Astrocyte (in vitro differentiated cells and primary cell): ENCODE results near the gene TM7SF3. TPM values are rescaled to one million over a fixed set of nuclear protein-coding genes. Genes with fewer than 3 reads are reported as not detected.

Experiments used
- DNase-seq: peaks from one replicate; pipeline ENCODE4 v3.0.0-alpha.2; 2010; ENCODE audit warnings: low read depth
- FAIRE-seq: peaks from 2 replicates; lab custom pipeline; 2011; peaks lifted over from hg19 to GRCh38; lab: Jason Lieb, UNC
- H2AFZ ChIP-seq: 2 replicates; pipeline ENCODE4 v1.6.0; 2012; ENCODE audit warnings: low read depth, low read length, inconsistent platforms
- H3K27ac ChIP-seq: 2 replicates; pipeline ENCODE4 v1.5.1; 2011; ENCODE audit warnings: low read depth, low read length, inconsistent platforms
- H3K27me3 ChIP-seq: 2 replicates; pipeline ENCODE4 v1.6.0; 2011; ENCODE audit warnings: low read length, inconsistent platforms; ENCODE audit not compliant: insufficient read depth
- H3K36me3 ChIP-seq: 2 replicates; pipeline ENCODE4 v1.5.1; 2011; ENCODE audit warnings: low read length, inconsistent platforms; ENCODE audit not compliant: insufficient read depth
- H3K4me1 ChIP-seq: 2 replicates; pipeline ENCODE4 v1.5.1; 2011; ENCODE audit warnings: low read length, inconsistent platforms; ENCODE audit not compliant: insufficient read depth
- H3K4me2 ChIP-seq: 2 replicates; pipeline ENCODE4 v1.6.0; 2012; ENCODE audit warnings: low read length, inconsistent platforms
- H3K4me3 ChIP-seq: 2 replicates; pipeline ENCODE4 v1.5.1; 2011; ENCODE audit warnings: low read depth, mild to moderate bottlenecking, low read length, inconsistent platforms; ENCODE audit not compliant: insufficient read depth
- H3K79me2 ChIP-seq: 2 replicates; pipeline ENCODE4 v1.6.0; 2012; ENCODE audit warnings: mild to moderate bottlenecking, low read length, inconsistent platforms; ENCODE audit not compliant: insufficient read depth
- H3K9ac ChIP-seq: 2 replicates; pipeline ENCODE4 v1.6.0; 2012; ENCODE audit warnings: mild to moderate bottlenecking, low read length, inconsistent platforms
- H3K9me3 ChIP-seq: 2 replicates; pipeline ENCODE4 v1.5.1; 2012; ENCODE audit warnings: low read depth, mild to moderate bottlenecking, low read length, inconsistent platforms; ENCODE audit not compliant: insufficient read depth
- H4K20me1 ChIP-seq: 2 replicates; pipeline ENCODE4 v1.6.0; 2012; ENCODE audit warnings: low read length, inconsistent platforms; ENCODE audit not compliant: insufficient read depth
- H3K27ac Mint-ChIP-seq: one replicate; pipeline ENCODE4 v1.8.0; 2021; ENCODE audit warnings: mild to moderate bottlenecking, mixed read lengths; ENCODE audit not compliant: unreplicated experiment
- H3K27me3 Mint-ChIP-seq: one replicate; pipeline ENCODE4 v1.8.0; 2021; ENCODE audit warnings: low read depth, mixed read lengths; ENCODE audit not compliant: unreplicated experiment
- H3K36me3 Mint-ChIP-seq: one replicate; pipeline ENCODE4 v1.8.0; 2021; ENCODE audit warnings: low read depth, mixed read lengths; ENCODE audit not compliant: unreplicated experiment
- H3K4me1 Mint-ChIP-seq: one replicate; pipeline ENCODE4 v1.8.0; 2021; ENCODE audit warnings: low read depth, mixed read lengths; ENCODE audit not compliant: unreplicated experiment
- H3K4me3 Mint-ChIP-seq: one replicate; pipeline ENCODE4 v1.8.0; 2021; ENCODE audit warnings: mild to moderate bottlenecking, moderate library complexity, mixed read lengths; ENCODE audit not compliant: unreplicated experiment
- H3K9me3 Mint-ChIP-seq: one replicate; pipeline ENCODE4 v1.8.0; 2021; ENCODE audit warnings: mild to moderate bottlenecking, mixed read lengths; ENCODE audit not compliant: unreplicated experiment
- CTCF ChIP-seq: IDR thresholded peaks from 2 replicates; pipeline ENCODE4 v1.5.1; 2011; ENCODE audit warnings: low read depth, mild to moderate bottlenecking, inconsistent platforms, low read length, moderate library complexity; ENCODE audit not compliant: insufficient read depth
- EZH2 ChIP-seq: IDR thresholded peaks from 2 replicates; pipeline ENCODE4 v1.6.1; 2012; ENCODE audit warnings: mild to moderate bottlenecking, low read length, inconsistent platforms; ENCODE audit not compliant: insufficient read depth
- total RNA-seq: library from RNA; stranded (reverse); gene quantifications from 2 replicates; pipeline ENCODE4 v1.2.1, GENCODE V29; 2021

Gene TM7SF3
- total RNA-seq, 1 donor from 2014 or later = 104 TPM

DNA sequence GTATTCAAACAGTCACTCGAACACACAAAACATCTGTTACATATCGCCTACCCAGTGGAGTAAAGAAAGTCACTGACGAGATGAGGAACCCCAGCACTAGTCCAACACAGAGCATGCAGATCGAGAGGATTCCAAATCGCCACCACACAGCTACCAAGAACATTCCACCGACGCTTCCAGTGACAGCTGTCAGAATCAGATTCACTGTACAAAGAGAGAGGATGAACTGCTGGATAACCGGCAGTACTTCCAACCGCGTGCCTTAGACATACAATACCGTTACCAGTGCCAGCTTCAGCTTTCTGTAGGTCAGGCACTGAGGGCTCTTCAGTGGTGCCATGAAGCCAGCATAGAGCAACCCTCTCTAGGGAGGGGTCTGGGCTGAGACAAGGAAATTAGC is 34.5 kb downstream of the TM7SF3 start:
- DNase-seq (no peak), FAIRE-seq (no peak)
- Mint-ChIP-seq H3K27me3 (no peaks in the 10 kb centered on the region), H3K27ac (no peak overlapping the region), H3K4me3 (no peak overlapping the region), H3K9me3 (no peaks in the 10 kb centered on the region), H3K4me1 (no peaks in the 10 kb centered on the region), H3K36me3 (peaks cover 16% of the 10 kb centered on the region)
- Histone ChIP-seq H3K27ac (no peak overlapping the region), H3K36me3 (peaks cover 14% of the 10 kb centered on the region), H4K20me1 (peaks cover 6% of the 10 kb centered on the region), H3K4me1 (no peaks in the 10 kb centered on the region), H2AFZ (no peak overlapping the region), H3K9me3 (no peaks in the 10 kb centered on the region), H3K4me2 (no peak overlapping the region), H3K79me2 (no peaks in the 10 kb centered on the region), H3K27me3 (no peaks in the 10 kb centered on the region), H3K9ac (no peak overlapping the region), H3K4me3 (no peak overlapping the region)
- TF ChIP-seq CTCF (no peak), EZH2 (no peak)

DNA sequence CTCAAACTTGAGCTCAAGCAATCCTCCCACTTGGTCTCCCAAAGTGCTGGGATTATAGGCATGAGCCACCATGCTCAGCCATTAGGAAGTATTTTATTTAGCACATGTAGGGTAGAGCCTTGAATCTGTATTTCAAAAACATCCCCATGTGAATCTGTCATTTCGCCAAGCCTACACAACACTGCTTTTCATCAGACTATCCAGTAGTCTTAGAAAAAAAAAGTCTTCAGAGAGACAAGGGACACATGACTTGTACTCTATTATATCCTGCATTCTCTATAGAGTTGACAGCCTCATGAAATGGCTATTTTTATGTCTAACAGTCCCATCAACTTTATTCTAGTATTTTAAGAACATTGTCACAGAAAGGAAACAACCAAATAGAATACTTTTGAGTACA is 35.4 kb downstream of the TM7SF3 start:
- H3K4me2 ChIP-seq = no peak overlapping the region
- Mint-ChIP-seq H3K27me3 (no peaks in the 10 kb centered on the region), H3K27ac (no peak overlapping the region), H3K9me3 (no peaks in the 10 kb centered on the region), H3K4me1 (no peaks in the 10 kb centered on the region), H3K36me3 (peaks cover 14% of the 10 kb centered on the region), H3K4me3 (no peak overlapping the region)
- TF ChIP-seq EZH2 = no peak
- TF ChIP-seq CTCF = no peak
- H3K79me2 ChIP-seq = no peaks in the 10 kb centered on the region
- no peak overlapping the region for H3K9ac ChIP-seq
- FAIRE-seq (no peak), DNase-seq (no peak)
- H2AFZ ChIP-seq = no peak overlapping the region
- no peaks in the 10 kb centered on the region for H3K27me3 ChIP-seq
- no peak overlapping the region for H3K4me3 ChIP-seq
- H4K20me1 ChIP-seq = peaks cover 3% of the 10 kb centered on the region
- no peaks in the 10 kb centered on the region for H3K4me1 ChIP-seq
- H3K36me3 ChIP-seq = peaks cover 21% of the 10 kb centered on the region
- no peak overlapping the region for H3K27ac ChIP-seq
- no peaks in the 10 kb centered on the region for H3K9me3 ChIP-seq

- no peak overlapping the region for H2AFZ ChIP-seq
- H3K79me2 ChIP-seq = no peaks in the 10 kb centered on the region
- no peak overlapping the region for H3K4me3 ChIP-seq
- Mint-ChIP-seq H3K27ac (no peak overlapping the region), H3K9me3 (no peaks in the 10 kb centered on the region), H3K36me3 (peaks cover 12% of the 10 kb centered on the region), H3K4me3 (no peak overlapping the region), H3K27me3 (no peaks in the 10 kb centered on the region), H3K4me1 (no peaks in the 10 kb centered on the region)
- no peak overlapping the region for H3K4me2 ChIP-seq
- no peak overlapping the region for H3K27ac ChIP-seq
- H3K4me1 ChIP-seq = no peaks in the 10 kb centered on the region
- H3K9me3 ChIP-seq = no peaks in the 10 kb centered on the region
- DNase-seq (no peak), FAIRE-seq (no peak)
- no peak for TF ChIP-seq CTCF
- TF ChIP-seq EZH2 = no peak
- no peak overlapping the region for H3K9ac ChIP-seq
- no peaks in the 10 kb centered on the region for H3K27me3 ChIP-seq
- peaks cover 23% of the 10 kb centered on the region for H3K36me3 ChIP-seq
- peaks cover 3% of the 10 kb centered on the region for H4K20me1 ChIP-seq
Observed at GRCh38 chr12:26976687-26977086, 37.5 kb downstream of the TM7SF3 start.
